ENCODE data around the gene ZFPM1.

Gene ZFPM1

DNA sequence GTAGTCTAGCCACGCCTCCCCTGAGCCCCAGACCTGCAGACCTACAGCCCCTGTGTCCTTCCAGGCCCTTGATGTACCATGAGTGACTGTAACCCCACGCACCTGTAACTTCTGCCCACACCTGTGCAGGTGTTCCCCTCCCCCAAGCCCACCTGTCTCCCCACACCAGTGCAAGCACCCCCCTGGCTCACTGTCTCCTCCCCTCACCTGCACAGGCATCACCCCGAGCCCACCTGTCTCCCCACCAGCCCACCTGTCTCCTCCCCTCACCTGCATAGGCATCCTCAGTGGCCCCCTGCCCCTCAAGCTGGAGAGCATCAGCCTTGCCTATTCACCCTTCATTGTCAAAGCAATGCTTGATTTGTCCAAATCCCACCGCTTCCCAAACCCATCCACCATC, 84.8 kb downstream of the ZFPM1 start:
- DNase-seq (ENCODE audit: low read depth, low spot score) = no peak

DNA sequence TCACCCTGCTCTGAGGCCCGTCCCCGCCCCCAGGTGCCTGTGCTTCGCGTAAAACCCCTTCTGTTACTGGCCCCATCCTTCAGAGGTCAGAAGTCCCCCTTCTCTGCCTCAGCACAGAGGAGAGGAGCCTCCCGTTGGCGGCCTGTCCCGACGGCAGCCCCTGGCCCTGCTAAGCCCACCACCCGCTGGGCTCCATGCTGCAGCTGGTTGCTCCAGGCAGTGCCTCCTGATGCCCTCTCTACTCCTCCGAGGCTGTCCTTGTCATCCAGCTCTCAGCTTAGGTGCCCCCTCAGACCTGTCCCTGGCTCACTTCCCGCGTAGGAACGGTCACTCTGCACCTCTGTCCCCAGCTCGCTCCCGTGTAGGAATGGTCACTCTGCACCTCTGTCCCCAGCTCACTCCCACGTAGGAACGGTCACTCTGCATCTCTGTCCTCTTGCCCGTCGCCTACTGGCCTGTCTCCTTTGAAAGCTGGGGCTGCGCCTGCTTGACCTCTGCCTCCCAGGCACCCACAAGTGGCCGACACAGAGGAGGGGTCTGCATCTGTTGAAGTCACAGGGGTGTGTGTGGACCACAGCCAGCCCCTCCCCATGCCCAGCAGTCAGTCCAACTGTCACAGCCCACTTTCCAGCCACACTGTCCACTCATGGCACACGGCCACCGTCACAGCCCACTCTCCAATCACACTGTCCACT, 85.4 kb downstream of the ZFPM1 start:
- no peak for DNase-seq (ENCODE audit: low read depth, low spot score)

DNA sequence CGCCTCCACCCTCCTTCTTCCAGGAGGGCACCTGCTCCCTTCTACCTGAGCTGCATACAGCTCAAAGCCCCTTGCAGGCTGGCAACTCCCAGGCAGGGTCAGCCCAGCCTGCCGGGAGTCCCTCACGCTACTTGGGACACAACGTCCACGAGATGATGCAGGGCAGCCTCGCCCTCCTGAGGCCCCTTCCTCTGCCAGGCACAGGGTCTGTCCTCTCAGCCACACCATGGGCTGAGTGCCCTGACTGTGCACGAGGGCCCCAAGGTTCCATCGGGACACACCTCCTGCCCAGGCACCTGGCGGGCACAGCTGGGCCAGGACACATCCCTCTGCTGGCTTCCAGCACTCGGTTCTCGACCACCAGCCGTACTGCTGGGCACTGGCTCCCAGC, 86.2 kb downstream of the ZFPM1 start:
- DNase-seq (ENCODE audit: low read depth, low spot score) = no peak

DNA sequence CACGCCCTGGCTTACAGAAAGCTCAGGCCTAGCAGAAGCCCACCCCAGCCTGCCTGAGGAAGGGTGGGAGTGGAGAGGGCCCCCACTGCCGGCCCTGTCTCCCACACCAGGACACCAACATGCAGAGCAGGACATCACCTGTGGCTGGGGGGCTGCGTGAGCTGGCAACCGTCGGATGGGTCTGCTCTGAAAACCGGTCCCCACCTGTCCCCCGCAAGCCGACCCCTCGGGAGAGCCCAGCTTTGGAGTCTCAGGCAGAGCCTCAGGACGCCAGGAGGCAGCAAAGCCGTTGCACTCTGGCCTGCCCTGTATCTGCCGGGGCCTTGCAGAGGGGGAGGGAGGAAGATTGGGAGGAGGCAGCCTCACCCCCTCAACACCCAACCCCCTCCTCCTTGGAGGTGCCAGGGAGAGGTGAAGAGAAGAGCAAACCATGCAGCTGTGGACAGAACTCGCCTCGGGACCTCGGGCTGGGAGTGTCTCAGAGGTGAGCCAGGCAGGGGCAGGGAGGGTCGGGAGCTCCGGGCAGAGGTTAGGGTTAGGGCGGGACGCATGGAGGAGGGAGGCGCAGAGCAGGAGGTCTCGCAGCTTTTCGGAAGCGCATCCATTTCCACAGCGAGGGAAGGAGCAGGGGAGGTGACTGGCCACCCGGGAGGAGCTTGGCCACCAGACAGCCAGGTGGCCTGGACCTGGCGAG, 86.7 kb downstream of the ZFPM1 start:
- no peak for DNase-seq (ENCODE audit: low read depth, low spot score)

DNA sequence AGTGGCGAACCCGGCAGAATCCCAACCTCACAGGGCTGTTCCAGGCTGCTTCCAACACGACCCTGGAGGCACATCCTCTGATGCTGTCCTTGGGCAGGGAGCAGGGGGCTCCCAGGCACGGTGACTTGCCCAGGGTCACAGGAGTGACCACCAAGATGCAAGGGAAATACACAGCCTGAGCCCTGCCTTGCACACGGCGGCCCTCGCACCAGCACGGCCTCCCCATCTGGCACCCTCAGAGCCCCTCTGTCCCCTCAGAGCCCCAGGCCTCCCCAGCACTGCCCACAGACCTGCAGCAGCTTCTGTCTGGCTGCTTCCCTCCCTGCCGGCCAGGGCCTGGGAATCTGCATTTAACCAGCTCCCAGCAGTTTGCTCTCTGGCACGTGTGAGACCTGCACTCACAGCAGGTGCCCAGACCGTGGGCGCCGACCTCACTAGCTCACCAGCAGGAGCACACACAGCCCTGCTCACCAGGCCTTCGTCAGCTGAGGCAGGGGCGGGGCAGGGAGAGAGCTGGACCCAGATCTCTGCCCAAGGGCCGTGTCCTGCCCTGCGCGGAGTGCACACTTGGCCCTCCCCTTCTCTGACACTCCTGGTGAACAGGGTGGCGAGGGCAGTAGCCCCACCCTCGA, 87.4 kb downstream of the ZFPM1 start:
- DNase-seq (ENCODE audit: low read depth, low spot score) = no peak

DNA sequence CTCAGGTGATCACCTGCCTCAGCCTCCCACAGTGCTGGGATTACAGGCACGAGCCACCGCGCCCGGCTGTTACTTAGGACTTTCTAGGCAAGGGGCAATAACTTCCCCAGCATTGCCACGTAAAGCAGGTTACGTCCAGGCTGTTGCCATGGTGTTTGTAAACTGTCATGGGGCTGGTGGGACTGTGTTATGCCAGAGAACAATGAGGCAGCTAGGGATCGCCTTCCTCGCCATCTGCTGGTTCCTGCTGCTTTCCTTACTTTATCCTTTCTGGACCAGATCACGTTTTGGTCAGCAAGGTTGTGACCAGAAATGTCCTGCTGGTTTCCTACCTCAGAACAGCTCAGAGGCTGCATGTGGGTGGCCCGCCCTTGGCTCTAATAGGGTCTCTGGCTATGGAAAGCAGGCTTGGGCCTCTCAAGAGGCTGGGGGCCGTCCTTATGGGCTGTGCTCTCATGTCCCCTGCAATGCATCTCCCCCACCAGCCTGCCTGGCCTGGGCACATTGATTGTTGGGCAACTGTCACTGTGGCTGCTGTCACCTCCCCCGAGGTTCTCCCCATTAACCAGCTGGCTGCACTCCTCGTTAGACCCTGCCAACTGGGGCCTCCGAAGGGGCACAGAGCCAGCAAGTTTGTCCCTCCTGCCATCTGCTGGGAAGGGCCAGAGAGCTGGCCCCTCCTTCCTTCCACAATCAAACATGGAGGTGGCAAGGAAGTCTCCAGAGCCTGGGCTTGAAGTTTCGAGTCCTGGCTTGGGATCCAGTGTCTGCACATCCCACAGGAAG, 88.9 kb downstream of the ZFPM1 start:
- no peak for DNase-seq (ENCODE audit: low read depth, low spot score)

DNA sequence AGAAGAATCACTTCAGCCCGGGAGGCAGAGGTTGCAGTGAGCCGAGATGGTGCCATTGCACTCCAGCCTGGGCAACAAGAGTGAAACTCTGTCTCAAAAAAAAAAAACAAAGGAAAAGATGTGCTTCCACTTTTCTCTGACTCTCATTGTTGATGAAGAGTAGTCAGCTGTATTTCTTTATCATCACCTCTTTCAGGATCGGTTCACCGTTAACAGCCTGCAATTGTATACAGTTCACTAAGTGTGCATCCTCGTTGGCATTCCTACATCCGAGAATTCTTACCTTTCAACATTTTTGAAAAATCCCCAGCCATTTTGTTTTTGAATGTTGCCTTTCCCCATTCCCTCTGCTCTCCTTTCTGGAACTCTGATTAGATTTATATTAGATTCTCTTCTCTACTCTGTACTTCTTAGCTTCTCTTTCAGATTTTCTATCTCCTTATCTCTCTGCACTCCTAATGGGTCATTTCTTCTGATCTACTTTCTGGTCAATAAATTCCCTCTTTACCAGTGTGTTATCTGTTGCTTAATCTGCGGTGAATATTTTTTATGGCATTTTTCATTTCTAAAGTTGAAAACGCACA, 90.2 kb downstream of the ZFPM1 start:
- no peak for DNase-seq (ENCODE audit: low read depth, low spot score)

DNA sequence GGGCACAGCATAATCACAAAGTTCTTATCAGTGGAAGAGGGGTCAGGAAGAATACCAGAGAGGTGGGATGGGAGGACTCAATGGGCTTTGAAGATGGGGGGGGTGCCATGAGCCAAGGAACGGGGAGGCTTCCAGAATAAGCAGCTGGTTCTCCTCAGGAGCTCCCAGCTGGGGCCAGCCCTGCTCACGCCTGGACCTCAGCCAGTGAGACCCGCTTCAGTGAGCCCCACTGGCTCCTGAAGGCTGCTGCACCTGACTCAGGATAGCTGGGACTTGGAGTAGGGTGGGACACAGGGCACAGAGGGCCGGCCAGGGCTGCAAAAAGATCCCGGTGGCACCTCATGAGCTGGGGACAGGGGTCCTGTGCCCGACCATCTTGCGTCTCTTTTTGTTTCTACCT, 92.7 kb downstream of the ZFPM1 start:
- no peak for DNase-seq (ENCODE audit: low read depth, low spot score)

DNA sequence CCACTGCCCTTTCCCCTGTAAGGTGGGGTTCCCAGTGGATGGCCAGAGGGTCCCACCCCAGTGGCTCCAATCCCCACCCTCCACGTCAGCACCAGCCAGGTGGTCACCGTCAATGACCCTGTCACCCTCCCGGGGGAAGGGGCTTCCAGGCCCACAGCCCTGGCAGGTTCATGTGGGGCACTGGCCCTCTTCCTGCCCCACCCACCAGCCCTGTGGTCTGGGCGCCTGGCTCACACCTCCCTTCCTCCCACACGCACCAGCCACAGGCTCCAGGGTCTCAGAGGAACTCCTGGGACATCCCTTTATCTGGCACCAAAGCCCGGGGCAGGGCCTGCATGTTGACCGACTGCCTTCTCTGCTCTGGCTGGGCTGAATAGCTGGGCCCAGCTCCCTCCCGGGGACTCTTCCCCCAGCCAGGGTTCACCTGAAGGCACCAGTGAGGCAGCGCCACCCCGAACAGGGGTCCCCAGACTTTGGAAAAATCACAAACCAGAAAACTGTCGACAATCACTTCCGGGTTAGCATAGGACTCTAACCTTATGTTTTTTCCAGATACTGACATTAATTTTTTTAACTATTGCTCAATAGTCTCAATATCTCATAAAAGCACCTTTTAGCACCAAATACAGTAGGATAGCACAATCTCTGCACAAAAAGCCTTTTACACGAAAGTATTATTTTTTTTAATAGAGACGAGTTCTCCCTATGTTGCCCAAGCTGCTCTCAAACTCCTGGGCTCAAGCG, 95.2 kb downstream of the ZFPM1 start:
- DNase-seq (ENCODE audit: low read depth, low spot score) = no peak

DNA sequence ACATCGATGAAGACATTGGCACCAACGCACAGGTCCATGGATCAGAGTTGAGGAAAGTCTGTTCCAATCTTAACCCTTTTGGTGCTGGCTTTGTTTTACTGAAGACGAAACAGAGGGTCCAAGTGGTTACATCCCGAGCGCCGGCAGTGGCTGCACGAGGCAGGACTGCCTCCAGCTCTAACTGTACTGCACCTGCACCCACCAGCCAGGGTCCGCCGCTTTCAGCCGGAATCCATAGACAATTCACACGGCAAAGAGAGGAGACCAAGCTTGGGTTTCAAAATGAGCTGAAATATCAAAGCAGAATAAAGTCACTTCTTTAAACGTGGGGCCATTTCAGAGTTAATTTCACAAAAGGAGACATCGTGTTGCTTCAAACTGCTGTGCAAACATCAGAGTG, 95.9 kb downstream of the ZFPM1 start:
- DNase-seq (ENCODE audit: low read depth, low spot score) = no peak

DNA sequence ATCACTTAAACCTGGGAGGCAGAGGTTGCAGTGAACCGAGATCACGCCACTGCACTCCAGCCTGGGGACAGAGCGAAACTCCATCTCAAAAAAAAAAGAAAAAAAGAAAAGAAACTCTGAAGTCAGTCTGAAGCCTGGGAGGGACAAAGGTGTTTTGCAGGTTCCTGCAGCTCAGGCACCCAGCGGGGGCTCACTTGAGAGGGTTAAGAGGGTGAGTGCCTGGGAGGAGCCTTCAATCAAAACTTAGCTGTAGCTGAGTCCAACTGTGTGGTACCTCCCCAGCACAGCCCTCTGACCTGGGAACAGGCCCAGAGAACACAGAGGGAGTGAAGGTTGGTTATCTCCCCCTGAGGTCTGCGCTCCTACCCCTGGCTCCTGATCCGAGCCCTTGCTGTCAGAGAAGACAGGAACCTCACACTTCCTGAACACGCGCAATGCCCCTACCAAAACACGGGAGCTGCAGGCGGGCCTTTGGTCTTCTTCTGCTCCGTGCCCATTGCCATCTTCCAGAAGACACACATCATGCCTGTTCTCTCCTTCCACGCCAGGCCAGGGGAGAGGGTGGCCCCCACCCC, 96.7 kb downstream of the ZFPM1 start:
- DNase-seq (ENCODE audit: low read depth, low spot score) = no peak

DNA sequence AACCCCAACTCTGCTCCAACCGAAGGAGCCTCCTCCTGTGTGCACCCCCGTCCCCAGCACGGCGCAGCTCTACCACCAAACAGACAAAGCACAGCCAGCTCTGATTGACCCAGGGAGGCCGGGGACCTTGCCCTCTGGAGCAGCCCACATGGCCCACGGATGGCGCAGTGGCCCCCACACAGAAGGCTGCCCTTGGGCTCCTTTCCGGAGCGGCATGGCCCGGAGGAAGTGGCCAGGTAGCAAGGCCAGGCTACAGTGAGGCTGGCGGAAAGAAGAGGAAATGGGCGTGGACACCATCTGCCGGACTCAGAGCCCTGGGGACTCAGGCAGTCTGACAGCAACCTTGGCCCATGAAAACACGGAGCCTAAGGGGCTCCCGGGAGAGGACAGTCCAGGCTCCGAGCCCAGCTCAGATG, 97.2 kb downstream of the ZFPM1 start:
- no peak for DNase-seq (ENCODE audit: low read depth, low spot score)

DNA sequence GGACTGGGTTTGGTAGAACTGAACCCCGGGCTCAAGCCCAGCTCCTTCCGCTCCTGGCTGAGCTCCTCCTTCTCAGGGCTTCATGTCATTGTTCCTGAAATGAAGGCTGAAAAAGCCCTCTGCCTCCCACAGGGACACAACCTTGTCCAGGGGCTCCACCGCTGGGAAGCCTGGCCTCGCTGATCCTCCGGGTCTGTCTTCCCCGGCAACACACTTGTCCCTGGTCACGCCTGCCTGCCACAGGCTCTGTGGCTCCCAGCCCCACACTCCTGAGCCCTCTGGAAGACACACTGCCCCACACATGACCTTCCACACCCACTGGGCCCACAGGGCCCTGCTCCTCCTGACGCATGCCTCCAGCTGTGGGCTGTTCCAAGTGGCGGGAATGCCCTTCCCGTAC, 99.1 kb downstream of the ZFPM1 start:
- no peak for DNase-seq (ENCODE audit: low read depth, low spot score)

DNA sequence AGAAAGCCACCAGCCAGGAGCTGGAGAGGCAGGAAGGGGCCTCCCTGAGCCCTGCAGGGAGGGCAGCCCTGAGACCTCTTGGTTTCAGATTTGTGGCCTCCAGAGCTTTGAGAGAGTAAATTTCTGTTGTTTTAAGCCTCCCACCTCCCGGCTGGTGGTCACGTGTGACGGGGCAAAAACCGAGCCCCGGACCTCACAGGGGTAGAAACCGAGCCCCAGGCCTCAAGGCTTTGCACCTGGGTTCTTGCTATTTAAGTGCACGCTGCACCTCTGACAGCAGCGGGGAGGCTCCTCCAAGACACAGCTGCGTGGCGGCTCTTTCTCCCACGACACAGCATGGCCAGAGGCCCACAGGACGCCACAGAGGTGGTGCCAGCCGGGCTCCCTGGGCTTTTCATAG, 99.7 kb downstream of the ZFPM1 start:
- DNase-seq (ENCODE audit: low read depth, low spot score) = no peak

DNA sequence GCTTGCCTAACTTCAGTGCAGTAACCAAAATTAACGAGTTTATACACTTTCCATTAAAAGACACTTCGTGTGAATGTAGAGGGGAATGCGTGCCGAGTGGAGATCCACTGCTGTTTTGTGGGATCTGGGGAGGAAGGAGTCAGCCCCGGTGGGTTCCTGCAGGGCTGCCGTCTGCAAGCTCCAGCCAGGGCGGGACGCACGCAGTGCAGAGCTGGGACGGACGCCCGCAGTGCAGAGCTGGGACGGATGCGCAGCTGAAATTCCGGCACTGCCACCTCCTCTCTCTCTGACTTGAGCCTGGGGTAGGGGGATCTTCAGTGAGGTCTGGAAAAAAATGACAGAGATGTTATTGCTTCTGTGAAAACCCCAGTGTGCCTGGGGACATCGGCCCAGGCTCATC, 100.7 kb downstream of the ZFPM1 start:
- no peak for DNase-seq (ENCODE audit: low read depth, low spot score)

DNA sequence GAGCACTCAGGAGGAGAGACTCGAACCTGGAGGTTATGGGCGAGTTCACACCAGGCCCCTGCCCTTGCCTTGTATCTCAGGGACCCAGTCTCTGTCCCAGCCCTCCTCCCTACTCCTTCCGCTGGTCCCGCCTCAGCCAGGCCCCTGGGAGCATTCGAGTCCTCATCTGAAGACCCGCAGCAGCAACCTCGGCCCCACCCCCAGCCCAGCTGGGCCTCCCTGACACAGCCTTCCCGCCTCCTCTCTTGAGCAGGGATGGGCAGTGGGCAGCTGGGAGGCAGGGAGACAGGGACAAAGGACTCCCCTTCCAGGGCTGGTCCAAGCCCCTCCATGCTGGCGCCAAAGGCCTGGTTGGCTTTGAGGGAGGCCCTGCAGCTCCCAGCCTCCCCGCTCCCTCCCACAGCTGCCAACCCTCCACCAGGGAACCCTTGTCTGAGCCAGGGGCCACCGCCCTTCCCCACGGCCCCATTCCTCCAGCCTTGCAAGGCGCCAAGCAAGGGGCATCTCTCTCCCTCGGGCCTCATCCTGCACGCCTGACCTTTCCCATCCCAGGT, 101.7 kb downstream of the ZFPM1 start:
- DNase-seq (ENCODE audit: low read depth, low spot score) = no peak

DNA sequence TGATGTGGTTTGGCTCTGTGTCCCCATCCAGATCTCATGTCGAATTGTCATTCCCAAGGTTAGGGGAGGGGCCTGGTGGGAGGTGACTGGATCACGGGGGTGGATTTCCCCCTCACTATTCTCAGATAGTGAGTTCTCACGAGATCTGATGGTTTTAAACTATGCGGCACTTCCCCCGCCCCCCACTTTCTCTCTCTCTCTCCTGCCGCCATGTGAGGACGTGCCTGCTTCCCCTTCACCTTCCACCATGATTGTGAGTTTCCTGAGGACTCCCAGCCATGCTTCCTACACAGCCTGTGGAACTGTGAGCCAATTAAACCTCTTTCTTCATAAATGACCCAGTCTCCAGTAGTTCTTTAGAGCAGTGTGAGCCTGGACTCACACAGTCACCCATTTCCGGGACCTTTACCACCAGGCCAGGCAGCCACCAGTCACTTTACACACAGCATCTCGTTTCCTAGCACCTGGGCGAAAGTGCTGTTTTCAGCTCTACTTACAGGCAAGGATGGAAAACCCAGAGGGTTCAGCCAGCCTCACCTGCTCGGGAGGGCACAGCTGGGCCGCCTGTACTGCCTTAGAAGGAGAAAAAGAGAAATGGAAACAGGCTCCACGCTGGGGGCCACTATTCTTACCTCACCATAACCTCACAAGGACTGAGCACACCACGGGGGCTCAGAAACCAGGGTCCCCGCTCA, 103.4 kb downstream of the ZFPM1 start:
- no peak for DNase-seq (ENCODE audit: low read depth, low spot score)

DNA sequence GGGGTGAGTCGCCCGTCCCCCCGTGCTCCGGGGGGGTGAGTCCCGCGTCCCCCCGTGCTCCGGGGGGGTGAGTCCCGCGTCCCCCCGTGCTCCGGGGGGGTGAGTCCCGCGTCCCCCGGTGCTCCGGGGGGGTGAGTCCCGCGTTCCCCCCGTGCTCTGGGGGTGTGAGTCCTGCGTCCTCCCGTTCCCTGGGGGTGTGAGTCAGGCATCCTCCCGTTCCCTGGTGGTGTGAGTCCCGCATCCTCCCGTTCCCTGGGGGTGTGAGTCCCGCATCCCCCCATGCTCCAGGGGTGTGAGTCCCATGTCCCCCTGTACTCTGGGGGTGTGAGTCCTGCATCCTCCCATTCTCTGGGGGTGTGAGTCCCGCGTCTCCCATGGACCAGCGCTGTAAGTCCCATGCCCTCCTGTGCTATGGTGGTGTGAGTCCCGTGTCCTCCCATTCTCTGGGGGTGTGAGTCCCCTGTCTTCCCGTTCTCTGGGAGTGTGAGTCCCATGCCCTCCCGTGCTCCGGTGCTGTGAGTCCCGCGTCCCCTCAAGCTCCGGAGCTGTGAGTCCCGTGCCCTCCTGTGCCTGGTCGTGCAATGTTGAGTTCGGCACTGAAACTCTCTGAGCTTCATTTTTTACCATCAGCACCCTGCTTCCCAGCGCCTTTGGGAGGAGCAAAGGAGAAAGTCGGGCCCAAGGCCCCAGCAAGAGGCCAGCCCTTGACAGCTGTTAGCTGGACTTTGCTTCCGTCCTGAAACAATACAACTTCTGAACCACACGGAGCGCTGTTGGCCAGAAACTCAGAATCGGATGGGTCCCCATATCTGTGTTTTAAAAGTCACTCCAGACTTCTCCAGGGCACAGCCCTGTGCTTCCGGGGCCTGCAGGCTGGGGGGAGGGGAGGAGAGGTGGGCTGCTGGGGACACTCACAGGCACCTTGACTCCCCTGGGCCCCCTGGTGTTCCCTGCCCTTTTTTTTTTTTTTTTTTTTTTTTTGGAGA, 105.7 kb downstream of the ZFPM1 start:
- DNase-seq (ENCODE audit: low read depth, low spot score) = no peak

Measured in activated naive CD8-positive, alpha-beta T cell treated with anti-CD3 and anti-CD28 coated beads, Interleukin-2, amount 50 U/mL, for 16 hours (primary cell).